Activated B cell treated with CpG ODN at 0.5 μM for 24 hours (primary cell): ENCODE measurements around the gene FOXI3. TPM values are rescaled to one million over a fixed set of nuclear protein-coding genes. Genes with fewer than 3 reads are reported as not detected.

Source experiments
- ATAC-seq: fragments of 200-7000 bp; cut with Tn5 transposase; one replicate; pipeline ENCODE4 v1.10.0; 2021; ENCODE audit warnings: low read depth, mild to moderate bottlenecking, moderate library complexity
- CTCF ChIA-PET: fragments of 350-600 bp; sonication (Branson Sonifier 250); formaldehyde crosslinking; loops from one replicate; lab custom pipeline; 2021; ENCODE audit warnings: antibody characterized with exemption; lab: Charles Lee
- POLR2A ChIA-PET: fragments of 350-600 bp; sonication (Branson Sonifier 250); formaldehyde crosslinking; loops from one replicate; lab custom pipeline; 2021; ENCODE audit warnings: antibody characterized with exemption; lab: Charles Lee
- DNase-seq: peaks from one replicate; pipeline ENCODE4 v3.0.0; 2022
- H3K27ac Mint-ChIP-seq: one replicate; pipeline ENCODE4 v1.8.0; 2020; ENCODE audit warnings: mixed read lengths
- H3K27me3 Mint-ChIP-seq: one replicate; pipeline ENCODE4 v1.8.0; 2021; ENCODE audit warnings: mixed read lengths
- H3K36me3 Mint-ChIP-seq: one replicate; pipeline ENCODE4 v1.8.0; 2021; ENCODE audit warnings: low read depth, mixed read lengths
- H3K4me1 Mint-ChIP-seq: one replicate; pipeline ENCODE4 v1.8.0; 2021; ENCODE audit warnings: mixed read lengths
- H3K4me3 Mint-ChIP-seq: one replicate; pipeline ENCODE4 v1.8.0; 2020; ENCODE audit warnings: mild to moderate bottlenecking, mixed read lengths
- H3K9me3 Mint-ChIP-seq: one replicate; pipeline ENCODE4 v1.8.0; 2020; ENCODE audit warnings: mixed read lengths
- CTCF ChIP-seq: fragments of 200-600 bp; IDR thresholded peaks from one replicate; pipeline ENCODE4 v1.8.0; 2022; ENCODE audit warnings: antibody characterized with exemption, mild to moderate bottlenecking
- intact Hi-C: fragments of 100-400 bp; cut with micrococcal nuclease; formaldehyde crosslinking; loops from one replicate; pipeline ENCODE4 v1.15.1; 2024
- total RNA-seq: library from RNA; stranded (reverse); gene quantifications from 2 replicates; pipeline ENCODE4 v1.2.3, GENCODE V29; 2022

FOXI3 gene
- total RNA-seq, 1 donor from 2014 or later, result not detected

GRCh38 chr2:88489181-88489580, 36.7 kb upstream of the FOXI3 start:
- no peak overlapping the region for H3K27ac Mint-ChIP-seq
- POLR2A ChIA-PET, result no interaction called here
- no peak overlapping the region for H3K4me3 Mint-ChIP-seq
- peaks cover 8% of the 10 kb centered on the region for H3K27me3 Mint-ChIP-seq
- no peak for TF ChIP-seq CTCF
- ATAC-seq (no peak), DNase-seq (no peak)
- H3K9me3 Mint-ChIP-seq, result no peaks in the 10 kb centered on the region
- intact Hi-C loops, result no loop called here
- H3K36me3 Mint-ChIP-seq, result no peaks in the 10 kb centered on the region
- no peaks in the 10 kb centered on the region for H3K4me1 Mint-ChIP-seq
- CTCF ChIA-PET, result no interaction called here

- ATAC-seq, result no peak
- Mint-ChIP-seq H3K27ac (no peak overlapping the region), H3K36me3 (no peaks in the 10 kb centered on the region), H3K9me3 (no peaks in the 10 kb centered on the region), H3K4me3 (no peak overlapping the region), H3K4me1 (no peaks in the 10 kb centered on the region), H3K27me3 (peaks cover 8% of the 10 kb centered on the region)
- TF ChIP-seq CTCF, result no peak
- DNase-seq, result no peak
- CTCF ChIA-PET, result no interaction called here
- POLR2A ChIA-PET, result no interaction called here
- intact Hi-C loops, result no loop called here
These were observed 30.7 kb upstream of the FOXI3 start for GRCh38 chr2:88483200-88483599.

GRCh38 chr2:88481691-88482336, 29.3 kb upstream of the FOXI3 start:
- Mint-ChIP-seq H3K27me3 (peaks cover 6% of the 10 kb centered on the region), H3K9me3 (no peaks in the 10 kb centered on the region), H3K36me3 (no peaks in the 10 kb centered on the region), H3K4me3 (no peak overlapping the region), H3K4me1 (no peaks in the 10 kb centered on the region), H3K27ac (no peak overlapping the region)
- intact Hi-C loops, result no loop called here
- DNase-seq, result no peak
- ATAC-seq, result no peak
- ChIA-PET POLR2A (no interaction called here), CTCF (interaction anchor here (0.6 kb wide), 1 partner anchor 29 kb away, joined by 3 read pairs; no protein-coding TSS in a partner anchor)
- no peak for TF ChIP-seq CTCF

GRCh38 chr2:88472811-88473210, 20.3 kb upstream of the FOXI3 start:
- Mint-ChIP-seq H3K36me3 (no peaks in the 10 kb centered on the region), H3K27ac (no peak overlapping the region), H3K4me3 (no peak overlapping the region), H3K27me3 (peaks cover 14% of the 10 kb centered on the region), H3K9me3 (no peaks in the 10 kb centered on the region), H3K4me1 (no peaks in the 10 kb centered on the region)
- ChIA-PET CTCF (no interaction called here), POLR2A (no interaction called here)
- ATAC-seq (no peak), DNase-seq (no peak)
- intact Hi-C loops, result no loop called here
- no peak for TF ChIP-seq CTCF

- DNase-seq (no peak), ATAC-seq (no peak)
- intact Hi-C loops, result no loop called here
- ChIA-PET POLR2A (no interaction called here), CTCF (no interaction called here)
- Mint-ChIP-seq H3K9me3 (no peaks in the 10 kb centered on the region), H3K27me3 (peaks cover 14% of the 10 kb centered on the region), H3K4me1 (no peaks in the 10 kb centered on the region), H3K4me3 (no peak overlapping the region), H3K36me3 (no peaks in the 10 kb centered on the region), H3K27ac (no peak overlapping the region)
- no peak for TF ChIP-seq CTCF
These were observed 18.8 kb upstream of the FOXI3 start for GRCh38 chr2:88471083-88471942.
